ENCODE results near the gene GRAMD1C. TPM values are rescaled to one million over a fixed set of nuclear protein-coding genes. Genes with fewer than 3 reads are reported as not detected.

Gene GRAMD1C
- polyA plus RNA-seq, 3 donors = 19.0 to 25.2 (median 23.5) TPM

- no peak for DNase-seq
These were observed 108.2 kb downstream of the GRAMD1C start for GRCh38 chr3:113946831-113947230.

DNA sequence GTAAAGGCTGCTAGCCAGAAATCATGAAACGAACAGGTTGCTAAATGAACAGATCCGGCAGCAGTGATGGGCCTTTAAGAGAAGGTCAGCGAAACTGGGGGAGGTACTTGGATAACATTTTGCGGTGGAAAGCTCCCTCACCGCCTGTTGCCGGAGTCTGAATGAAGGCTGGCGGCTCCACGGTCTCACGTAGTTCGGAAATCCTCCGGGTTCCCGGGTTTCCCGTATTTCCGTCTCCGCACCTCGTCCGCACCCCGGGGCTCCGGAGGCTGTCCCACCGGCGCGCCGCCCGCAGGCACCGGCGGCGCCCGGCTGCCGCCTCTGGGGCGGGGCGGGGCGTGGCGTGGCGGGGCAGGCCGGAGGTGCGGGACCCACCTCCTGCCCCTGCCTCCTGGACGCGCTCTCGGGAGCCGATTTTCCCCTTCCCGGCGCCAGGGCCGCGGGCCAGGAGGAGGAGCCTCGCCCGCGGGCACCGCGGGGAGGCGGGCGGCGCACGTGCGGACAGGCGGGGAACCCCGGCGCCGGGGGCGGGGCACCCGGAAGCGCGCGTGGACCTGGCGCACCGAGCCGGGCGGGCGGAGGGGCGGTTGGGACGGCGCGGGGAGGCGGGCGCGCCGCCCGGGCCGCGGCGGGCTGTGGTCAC lies 108.9 kb downstream of the GRAMD1C start, which contains the start of gene ZDHHC23:
TSS of gene ZDHHC23 (plus strand) at position 642 of the 643 bp plus-strand sequence. CDS start 790 bp downstream, outside the sequence.
- peak; percentile 35 for DNase-seq

GRCh38 chr3:113948015-113948917 lies 109.7 kb downstream of the GRAMD1C start:
- peak; percentile 38 for DNase-seq

DNA sequence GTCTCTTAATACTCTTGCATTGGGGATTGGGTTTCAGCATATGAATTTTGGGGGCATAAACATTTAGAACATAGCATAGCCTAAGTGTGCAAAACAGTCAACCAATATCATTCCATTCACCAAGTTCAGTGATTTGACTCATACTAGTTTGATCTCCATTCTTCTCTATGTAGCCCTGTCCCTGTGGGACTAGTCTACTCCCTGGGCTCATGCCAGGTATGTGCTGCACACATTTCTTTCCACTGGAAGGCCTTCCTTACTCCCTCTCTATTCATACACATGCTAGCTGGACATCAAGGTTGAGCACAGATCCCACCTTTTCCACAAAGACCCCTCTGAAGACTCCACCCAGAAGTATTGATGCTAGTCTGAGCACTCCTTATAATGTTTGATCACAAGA lies 114.3 kb downstream of the GRAMD1C start:
- DNase-seq = no peak

DNA sequence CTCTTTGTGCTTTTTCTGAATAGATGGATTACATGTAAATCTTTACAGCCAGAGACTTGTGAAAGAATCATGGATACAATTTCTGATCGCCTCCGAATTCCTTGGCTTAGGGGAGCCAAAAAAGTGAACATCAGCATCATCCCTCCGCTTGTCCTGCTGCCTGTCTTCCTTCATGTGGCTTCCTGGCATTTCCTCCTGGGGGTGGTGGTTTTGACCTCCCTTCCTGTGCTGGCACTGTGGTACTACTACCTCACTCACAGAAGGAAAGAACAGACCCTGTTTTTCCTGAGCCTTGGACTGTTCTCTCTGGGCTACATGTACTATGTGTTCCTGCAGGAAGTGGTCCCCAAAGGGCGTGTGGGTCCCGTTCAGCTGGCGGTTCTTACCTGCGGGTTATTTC lies 115.1 kb downstream of the GRAMD1C start:
- no peak for DNase-seq

DNA sequence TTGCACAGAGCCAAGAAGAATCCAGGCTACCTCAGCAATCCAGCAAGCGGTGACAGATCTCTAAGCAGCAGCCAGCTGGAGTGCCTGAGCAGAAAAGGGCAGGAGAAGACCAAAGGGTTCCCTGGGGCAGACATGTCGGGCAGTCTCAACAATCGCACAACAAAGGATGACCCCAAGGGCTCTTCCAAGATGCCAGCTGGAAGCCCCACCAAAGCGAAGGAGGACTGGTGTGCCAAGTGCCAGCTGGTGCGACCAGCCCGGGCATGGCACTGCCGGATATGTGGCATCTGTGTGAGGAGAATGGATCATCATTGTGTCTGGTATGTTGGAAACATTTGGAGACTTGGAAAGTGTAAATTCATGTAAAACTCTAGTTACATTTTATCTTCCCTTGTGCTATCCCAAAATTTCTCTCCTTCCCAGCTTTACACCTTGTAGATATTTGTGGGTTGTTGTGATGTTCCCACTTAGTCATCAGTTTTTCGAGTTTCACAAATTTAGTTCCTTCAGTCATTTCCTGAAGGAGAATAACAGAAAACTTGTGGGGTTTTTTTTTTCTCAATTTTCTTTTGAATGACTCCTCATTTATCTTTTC lies 115.6 kb downstream of the GRAMD1C start:
- DNase-seq = no peak

GRCh38 chr3:113963879-113964278 lies 125.3 kb downstream of the GRAMD1C start:
- no peak for DNase-seq

GRCh38 chr3:113966172-113966571 lies 127.6 kb downstream of the GRAMD1C start:
- DNase-seq = no peak

DNA sequence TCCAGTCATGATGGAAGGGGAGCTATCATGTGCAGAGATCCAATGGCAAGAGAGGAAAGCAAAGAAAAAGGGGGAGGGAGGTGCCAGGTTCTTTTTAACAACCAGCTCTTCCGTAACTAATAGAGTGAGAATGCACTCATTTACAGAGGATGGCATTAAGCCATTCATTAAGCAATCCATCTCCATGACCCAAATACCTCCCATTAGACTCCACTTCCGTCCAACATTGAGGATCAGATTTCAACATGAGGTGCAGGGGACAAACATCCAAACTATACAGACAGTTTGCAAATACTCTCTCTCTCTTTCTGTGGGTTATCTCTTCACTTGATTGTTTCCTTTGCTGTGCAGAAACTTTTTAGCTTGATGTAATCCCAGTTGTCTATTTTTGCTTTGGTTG lies 130.4 kb downstream of the GRAMD1C start:
- no peak for DNase-seq

- DNase-seq = no peak
These were observed 139.2 kb downstream of the GRAMD1C start for GRCh38 chr3:113977822-113978221.

- no peak for DNase-seq
These were observed 141.3 kb downstream of the GRAMD1C start for GRCh38 chr3:113979916-113980315.

GRCh38 chr3:113981803-113982202 lies 143.2 kb downstream of the GRAMD1C start:
- peak; percentile 4 for DNase-seq

DNA sequence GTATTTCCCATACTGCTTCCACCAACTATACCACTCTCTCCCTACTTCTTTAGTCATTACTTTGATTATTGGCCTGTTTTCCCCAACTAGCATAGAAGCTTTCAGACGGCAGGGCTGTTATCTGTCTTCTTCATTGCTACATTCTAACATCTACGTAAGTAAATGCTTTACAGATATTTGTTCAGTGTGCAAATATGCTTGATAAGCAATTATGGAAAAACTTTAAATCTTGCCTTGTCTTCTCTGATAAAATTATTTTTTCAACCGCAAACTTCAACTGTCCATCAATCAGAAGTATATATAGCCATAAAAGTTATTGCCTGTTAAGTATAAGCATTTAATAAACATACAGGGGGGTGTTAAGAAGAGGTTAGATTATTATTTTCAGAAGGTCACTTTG lies 145.0 kb downstream of the GRAMD1C start:
- no peak for DNase-seq

GRCh38 chr3:113985541-113985940 lies 147.0 kb downstream of the GRAMD1C start:
- DNase-seq = no peak

Other genes with a start within 250 kb of the GRAMD1C start
- gene USF3, start 142.1 kb upstream of the GRAMD1C start, polyA plus RNA-seq (ENCODE audit: insufficient read length in 3 of 3) = 10 to 100 TPM; 15.8 to 22.0 (median 20.3) TPM
- 100 to 1,000 TPM; 128 to 135 (median 132) TPM for gene NAA50, start 92.5 kb upstream of the GRAMD1C start, polyA plus RNA-seq (ENCODE audit: insufficient read length in 3 of 3)
- gene ATP6V1A, start 91.8 kb upstream of the GRAMD1C start, polyA plus RNA-seq (ENCODE audit: insufficient read length in 3 of 3) = 10 to 100 TPM; 72.6 to 99.9 (median 77.0) TPM
- 10 to 100 TPM in 2 of 3 donors, 1 to 10 TPM in 1; 9.0 to 16.7 (median 14.2) TPM for gene ZDHHC23, start 109.2 kb downstream of the GRAMD1C start, polyA plus RNA-seq (ENCODE audit: insufficient read length in 3 of 3)
- gene CCDC191, start 217.7 kb downstream of the GRAMD1C start, polyA plus RNA-seq (ENCODE audit: insufficient read length in 3 of 3) = 10 to 100 TPM; 13.4 to 31.5 (median 24.3) TPM
- gene QTRT2, start 217.9 kb downstream of the GRAMD1C start, polyA plus RNA-seq (ENCODE audit: insufficient read length in 3 of 3) = 10 to 100 TPM; 22.9 to 34.2 (median 30.4) TPM

All from renal pelvis (tissue), 4 donors.